Right hindlimb (tissue), 1 donor: Measurements from ENCODE around the gene CD7.

Experiments used
- DNase-seq: peaks from one replicate; pipeline ENCODE4 v3.0.0-alpha.2; 2018

The CD7 gene

GRCh38 chr17:82277851-82278250, 39.6 kb downstream of the CD7 start:
- DNase-seq, result no peak

GRCh38 chr17:82276938-82277337, 40.5 kb downstream of the CD7 start:
- DNase-seq, result no peak

GRCh38 chr17:82275326-82275725, 42.1 kb downstream of the CD7 start:
- no peak for DNase-seq

- no peak for DNase-seq
Measured at GRCh38 chr17:82274134-82275020, 43.0 kb downstream of the CD7 start.

GRCh38 chr17:82273327-82274133, 43.9 kb downstream of the CD7 start, which contains the start of gene CSNK1D:
Gene CSNK1D, minus strand, starts transcription at chr17:82273700. Its CDS starts 319 bp downstream, at chr17:82273381.
- peak; percentile 94 for DNase-seq

GRCh38 chr17:82272495-82273326, 44.7 kb downstream of the CD7 start:
- peak; percentile 48 for DNase-seq

- no peak for DNase-seq
Measured at GRCh38 chr17:82271401-82271800, 46.0 kb downstream of the CD7 start.

GRCh38 chr17:82270651-82271050, 46.8 kb downstream of the CD7 start:
- no peak for DNase-seq

GRCh38 chr17:82269882-82270500, 47.4 kb downstream of the CD7 start:
- no peak for DNase-seq

GRCh38 chr17:82269138-82269881, 48.1 kb downstream of the CD7 start:
- no peak for DNase-seq

- DNase-seq, result peak; percentile 77
Measured at GRCh38 chr17:82267575-82268379, 49.6 kb downstream of the CD7 start.

GRCh38 chr17:82266142-82266541, 51.3 kb downstream of the CD7 start:
- no peak for DNase-seq
